IMR-90 (cell line): ENCODE data around the gene SLC19A1. TPM values are rescaled to one million over a fixed set of nuclear protein-coding genes. Genes with fewer than 3 reads are reported as not detected.

ENCODE experiments used
- ATAC-seq: fragments of 200-7000 bp; cut with Tn5 transposase; 2 replicates; pipeline ENCODE4 v1.9.1; 2020; ENCODE audit warnings: low read depth, mild to moderate bottlenecking, moderate library complexity
- BruUV-seq: library from RNA; stranded (reverse); fragments of 400-500 nt; replicated peaks from 2 replicates; lab custom pipeline; 2021; lab: Mats Ljungman, UMichigan
- CTCF ChIA-PET: fragments of 300-600 bp; formaldehyde crosslinking; extraction: SDS; loops from one replicate; lab custom pipeline; 2021; ENCODE audit warnings: antibody characterized with exemption; lab: Yijun Ruan, JAX
- POLR2A ChIA-PET: fragments of 300-600 bp; sonication (Branson Sonifier 250); formaldehyde crosslinking; loops from one replicate; lab custom pipeline; 2022; ENCODE audit warnings: antibody characterized with exemption; ENCODE audit not compliant: unreplicated experiment; lab: Charles Lee
- DNase-seq: peaks from one replicate; pipeline ENCODE4 v3.0.0; 2013
- H2AFZ ChIP-seq: replicated peaks from 2 replicates; pipeline ENCODE3; 2013; ENCODE audit warnings: low read length, mild to moderate bottlenecking; ENCODE audit not compliant: poor library complexity
- H2AK5ac ChIP-seq: 2 replicates; pipeline ENCODE4 v1.6.1; 2013; ENCODE audit warnings: low read depth, low read length, inconsistent platforms
- H2AK9ac ChIP-seq: replicated peaks from 2 replicates; pipeline ENCODE3; 2013; ENCODE audit warnings: mild to moderate bottlenecking, low read depth, low read length, moderate library complexity; ENCODE audit not compliant: poor library complexity
- H2BK120ac ChIP-seq: 2 replicates; pipeline ENCODE4 v1.6.1; 2013; ENCODE audit warnings: low read depth, low read length, inconsistent platforms
- H2BK15ac ChIP-seq: 3 replicates; pipeline ENCODE4 v1.6.1; 2013; ENCODE audit warnings: low read depth, low read length, inconsistent platforms
- H2BK20ac ChIP-seq: 2 replicates; pipeline ENCODE4 v1.6.1; 2013; ENCODE audit warnings: low read depth, mild to moderate bottlenecking, inconsistent platforms, low read length, moderate library complexity
- H2BK5ac ChIP-seq: 2 replicates; pipeline ENCODE4 v1.6.1; 2013; ENCODE audit warnings: mild to moderate bottlenecking, low read depth, low read length, inconsistent platforms; ENCODE audit not compliant: poor library complexity, severe bottlenecking
- H3K14ac ChIP-seq: replicated peaks from 2 replicates; pipeline ENCODE4 v1.6.1; 2013; ENCODE audit warnings: low read depth, low read length, inconsistent platforms
- H3K18ac ChIP-seq: 2 replicates; pipeline ENCODE4 v1.6.1; 2013; ENCODE audit warnings: low read depth, low read length, control low read depth
- H3K23ac ChIP-seq: 2 replicates; pipeline ENCODE4 v1.6.1; 2013; ENCODE audit warnings: low read depth, low read length, inconsistent platforms
- H3K27ac ChIP-seq: 2 replicates; pipeline ENCODE4 v1.5.1; 2013; ENCODE audit warnings: mild to moderate bottlenecking, control low read depth, low read length; ENCODE audit not compliant: insufficient read depth
- H3K27me3 ChIP-seq: 2 replicates; pipeline ENCODE4 v1.6.1; 2013; ENCODE audit warnings: low read length; ENCODE audit not compliant: control insufficient read depth, insufficient read depth
- H3K36me3 ChIP-seq: 2 replicates; pipeline ENCODE4 v1.6.1; 2013; ENCODE audit warnings: low read length, mixed read lengths; ENCODE audit not compliant: control insufficient read depth, insufficient read depth
- H3K4ac ChIP-seq: 2 replicates; pipeline ENCODE4 v1.6.1; 2013; ENCODE audit warnings: low read depth, low read length, inconsistent platforms
- H3K4me1 ChIP-seq: 2 replicates; pipeline ENCODE4 v1.6.1; 2013; ENCODE audit warnings: low read length, mixed read lengths; ENCODE audit not compliant: control insufficient read depth, insufficient read depth
- H3K4me2 ChIP-seq: 2 replicates; pipeline ENCODE4 v1.6.1; 2013; ENCODE audit warnings: low read depth, mild to moderate bottlenecking, control low read depth, low read length, moderate library complexity
- H3K4me3 ChIP-seq: 2 replicates; pipeline ENCODE4 v1.5.1; 2013; ENCODE audit warnings: low read depth, mild to moderate bottlenecking, control low read depth, low read length, moderate library complexity; ENCODE audit not compliant: insufficient read depth
- H3K56ac ChIP-seq: 2 replicates; pipeline ENCODE4 v1.6.1; 2013; ENCODE audit warnings: low read length, inconsistent platforms; ENCODE audit not compliant: insufficient read depth; ENCODE audit errors: extremely low read depth
- H3K79me1 ChIP-seq, 2 experiments: 2 replicates each; pipeline ENCODE4 v1.6.1; 2013; ENCODE audit warnings: low read length in 2 of 2, inconsistent platforms in 1 of 2, low read depth in 1 of 2
- H3K9ac ChIP-seq: 2 replicates; pipeline ENCODE4 v1.6.1; 2013; ENCODE audit warnings: low read depth, low read length, control low read depth
- H3K9me1 ChIP-seq: 2 replicates; pipeline ENCODE4 v1.6.1; 2013; ENCODE audit warnings: low read length, inconsistent platforms; ENCODE audit not compliant: insufficient read depth
- H3K9me3 ChIP-seq: 2 replicates; pipeline ENCODE4 v1.6.1; 2013; ENCODE audit warnings: low read length; ENCODE audit not compliant: control insufficient read depth, insufficient read depth
- H4K20me1 ChIP-seq: 2 replicates; pipeline ENCODE4 v1.6.1; 2013; ENCODE audit warnings: low read length, inconsistent platforms; ENCODE audit not compliant: insufficient read depth
- H4K5ac ChIP-seq: 2 replicates; pipeline ENCODE4 v1.6.1; 2013; ENCODE audit warnings: mild to moderate bottlenecking, low read depth, low read length, control low read depth
- H4K8ac ChIP-seq, 2 experiments: 2 replicates each; pipeline ENCODE4 v1.6.1; 2013; ENCODE audit warnings: low read depth in 2 of 2, low read length in 2 of 2, control low read depth in 1 of 2, inconsistent platforms in 1 of 2
- H4K91ac ChIP-seq: 2 replicates; pipeline ENCODE4 v1.6.1; 2013; ENCODE audit warnings: low read depth, low read length, inconsistent platforms; ENCODE audit not compliant: insufficient read depth
- BHLHE40 ChIP-seq: fragments of 150-350 bp; IDR thresholded peaks from 2 replicates; pipeline ENCODE4 v1.6.1; 2016; ENCODE audit warnings: mild to moderate bottlenecking, low read depth, low read length
- CEBPB ChIP-seq: IDR thresholded peaks from 2 replicates; pipeline ENCODE4 v1.6.1; 2012; ENCODE audit warnings: low read depth, low read length, improper control_type of control experiment
- CHD1 ChIP-seq: IDR thresholded peaks from 2 replicates; pipeline ENCODE4 v1.6.1; 2012; ENCODE audit warnings: low read depth, low read length, improper control_type of control experiment
- CTCF ChIP-seq: conservative IDR thresholded peaks from 2 replicates; pipeline ENCODE4 v1.5.1; 2012; ENCODE audit warnings: mild to moderate bottlenecking, low read depth, low read length, improper control_type of control experiment
- FOS ChIP-seq: fragments of 150-350 bp; IDR thresholded peaks from 2 replicates; pipeline ENCODE4 v1.6.1; 2016; ENCODE audit warnings: low read depth, low read length
- MAFK ChIP-seq: IDR thresholded peaks from 2 replicates; pipeline ENCODE4 v1.6.1; 2012; ENCODE audit warnings: low read depth, low read length, improper control_type of control experiment
- MAZ ChIP-seq: IDR thresholded peaks from 2 replicates; pipeline ENCODE4 v1.6.1; 2012; ENCODE audit warnings: low read depth, mild to moderate bottlenecking, low read length, improper control_type of control experiment, moderate library complexity, borderline replicate concordance
- MXI1 ChIP-seq: IDR thresholded peaks from 2 replicates; pipeline ENCODE4 v1.6.1; 2012; ENCODE audit warnings: low read depth, mild to moderate bottlenecking, low read length, moderate library complexity, borderline replicate concordance
- NFE2L2 ChIP-seq: fragments of 150-350 bp; IDR thresholded peaks from 2 replicates; pipeline ENCODE4 v1.6.1; 2016; ENCODE audit warnings: low read depth, mild to moderate bottlenecking, low read length
- POLR2A ChIP-seq: IDR thresholded peaks from 2 replicates; pipeline ENCODE4 v1.6.1; 2012; ENCODE audit warnings: mild to moderate bottlenecking, low read depth, low read length
- RAD21 ChIP-seq: IDR thresholded peaks from 2 replicates; pipeline ENCODE4 v1.6.1; 2012; ENCODE audit warnings: low read length, improper control_type of control experiment
- RCOR1 ChIP-seq: IDR thresholded peaks from 2 replicates; pipeline ENCODE4 v1.6.1; 2012; ENCODE audit warnings: mild to moderate bottlenecking, low read length, improper control_type of control experiment; ENCODE audit not compliant: insufficient replicate concordance
- RFX5 ChIP-seq: IDR thresholded peaks from 2 replicates; pipeline ENCODE4 v1.8.0; 2012; ENCODE audit warnings: low read depth, mild to moderate bottlenecking, low read length, moderate library complexity
- SMC3 ChIP-seq: fragments of 150-350 bp; IDR thresholded peaks from 2 replicates; pipeline ENCODE4 v1.6.1; 2016; ENCODE audit warnings: low read depth, mild to moderate bottlenecking, antibody characterized with exemption, low read length, moderate library complexity
- USF2 ChIP-seq: fragments of 150-350 bp; IDR thresholded peaks from 2 replicates; pipeline ENCODE4 v1.6.1; 2017; ENCODE audit warnings: mild to moderate bottlenecking, antibody characterized with exemption, low read length, low read depth
- WGBS, 2 experiments: methylation state at CpG; one replicate each; pipeline versions ENCODE4 v1.1.5 to v1.1.7; 2013; ENCODE audit warnings: missing lambda C conversion rate in 2 of 2; ENCODE audit not compliant: insufficient read length in 1 of 2; ENCODE audit errors: extremely low coverage in 2 of 2; 5-methylcytosine and 5-hydroxymethylcytosine counted together
- dilution Hi-C: fragments of 300-500 bp; cut with HindIII; formaldehyde crosslinking; loops from one replicate; pipeline ENCODE4 v1.14.3; 2018; ENCODE audit warnings: low sequenced_read_pairs; ENCODE audit not compliant: unreplicated experiment
- in situ Hi-C: fragments of 300-500 bp; cut with MboI; formaldehyde crosslinking; loops from 3 replicates; pipeline ENCODE4 v1.14.3; 2019; ENCODE audit warnings: low sequenced_read_pairs, inconsistent platforms, mixed read lengths
- intact Hi-C: fragments of 100-400 bp; cut with micrococcal nuclease; formaldehyde crosslinking; loops from 2 replicates; pipeline ENCODE4 v1.10.0; 2022
- polyA plus RNA-seq, 3 experiments: library from polyadenylated mRNA; depleted of rRNA; stranded (reverse); fragments of >200 nt; gene quantifications; 2 replicates each; pipeline ENCODE4 v1.2.3, GENCODE V29; 2012; ENCODE audit warnings: low replicate concordance in 1 of 3
- total RNA-seq: library from RNA; depleted of rRNA; stranded (reverse); fragments of >200 nt; gene quantifications from 2 replicates; pipeline ENCODE4 v1.2.3, GENCODE V29; 2012

SLC19A1 gene
- total and polyA plus RNA-seq, 2 of the 4 experiments (the other 2 are of a cell fraction) = 2.2 to 16.2 TPM

- no peak for TF ChIP-seq SMC3
- 0 out of 2 replicates have a peak, but pooled peaks have one; percentile 11 for TF ChIP-seq BHLHE40
Observed at GRCh38 chr21:45570826-45571601, 28.8 kb upstream of the SLC19A1 start (continued).

- no peaks in the 10 kb centered on the region for H3K79me1 ChIP-seq
- no peak overlapping the region for H3K4me2 ChIP-seq
- no peak overlapping the region for H2BK5ac ChIP-seq
- H2BK20ac ChIP-seq = no peak overlapping the region
- H3K4ac ChIP-seq = no peak overlapping the region
- no peak overlapping the region for H3K56ac ChIP-seq
- H3K4me3 ChIP-seq = no peak overlapping the region
- no peaks in the 10 kb centered on the region for H3K9me1 ChIP-seq
- H2AK9ac ChIP-seq = no peak overlapping the region
- WGBS, 2 experiments = no CpG with 5 or more reads among the region's 7 CpGs
- no peak overlapping the region for H3K9ac ChIP-seq
- H3K23ac ChIP-seq = no peak overlapping the region
- H3K27ac ChIP-seq = no peak overlapping the region
- H2AFZ ChIP-seq = no peak overlapping the region
- dilution Hi-C loops = no loop called here
- H2BK15ac ChIP-seq = no peak overlapping the region
- in situ Hi-C loops = no loop called here
- peaks cover 41% of the 10 kb centered on the region for H3K27me3 ChIP-seq
- DNase-seq (no peak), ATAC-seq (no peak)
- H3K9me3 ChIP-seq = no peaks in the 10 kb centered on the region
- H4K8ac ChIP-seq = no peak overlapping the region
- intact Hi-C loops = no loop called here
- H3K18ac ChIP-seq = no peak overlapping the region
- H4K20me1 ChIP-seq = no peaks in the 10 kb centered on the region; the same call in 1 of the 2 replicates
- no TSS peak for BruUV-seq
- no peak overlapping the region for H3K14ac ChIP-seq
- POLR2A ChIA-PET = no interaction called here
- peaks cover 7% of the 10 kb centered on the region for H3K4me1 ChIP-seq
- H4K91ac ChIP-seq = no peak overlapping the region
- no peaks in the 10 kb centered on the region for H3K36me3 ChIP-seq
- H4K5ac ChIP-seq = no peak overlapping the region
- no peak overlapping the region for H2AK5ac ChIP-seq
- CTCF ChIA-PET = interaction anchor here (0.7 to 1.2 kb wide), 2 partner anchors 7 to 402 kb away, joined by 3 to 4 read pairs; no protein-coding TSS in a partner anchor
- no peak overlapping the region for H2BK120ac ChIP-seq
- TF ChIP-seq MXI1 (no peak), RAD21 (no peak), CEBPB (no peak), RCOR1 (no peak), BHLHE40 (no peak), MAZ (no peak), RFX5 (no peak), POLR2A (no peak), CTCF (no peak), SMC3 (no peak), FOS (no peak), USF2 (no peak), MAFK (no peak), NFE2L2 (no peak), CHD1 (no peak)
Observed at GRCh38 chr21:45570071-45570470, 27.8 kb upstream of the SLC19A1 start.
